ENCODE measurements around the gene ATP13A2.

- no peak for TF ChIP-seq POLR2A (IDR thresholded peaks at IDR 0.05)
- TF ChIP-seq, protein P1, sequence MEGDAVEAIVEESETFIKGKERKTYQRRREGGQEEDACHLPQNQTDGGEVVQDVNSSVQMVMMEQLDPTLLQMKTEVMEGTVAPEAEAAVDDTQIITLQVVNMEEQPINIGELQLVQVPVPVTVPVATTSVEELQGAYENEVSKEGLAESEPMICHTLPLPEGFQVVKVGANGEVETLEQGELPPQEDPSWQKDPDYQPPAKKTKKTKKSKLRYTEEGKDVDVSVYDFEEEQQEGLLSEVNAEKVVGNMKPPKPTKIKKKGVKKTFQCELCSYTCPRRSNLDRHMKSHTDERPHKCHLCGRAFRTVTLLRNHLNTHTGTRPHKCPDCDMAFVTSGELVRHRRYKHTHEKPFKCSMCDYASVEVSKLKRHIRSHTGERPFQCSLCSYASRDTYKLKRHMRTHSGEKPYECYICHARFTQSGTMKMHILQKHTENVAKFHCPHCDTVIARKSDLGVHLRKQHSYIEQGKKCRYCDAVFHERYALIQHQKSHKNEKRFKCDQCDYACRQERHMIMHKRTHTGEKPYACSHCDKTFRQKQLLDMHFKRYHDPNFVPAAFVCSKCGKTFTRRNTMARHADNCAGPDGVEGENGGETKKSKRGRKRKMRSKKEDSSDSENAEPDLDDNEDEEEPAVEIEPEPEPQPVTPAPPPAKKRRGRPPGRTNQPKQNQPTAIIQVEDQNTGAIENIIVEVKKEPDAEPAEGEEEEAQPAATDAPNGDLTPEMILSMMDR (IDR thresholded peaks at IDR 0.05), result no peak
These were observed 40.2 kb downstream of the ATP13A2 start for GRCh38 chr1:16971341-16972188.
